Activated CD8-positive, alpha-beta memory T cell treated with anti-CD3 and anti-CD28 coated beads for 36 hours (primary cell): Measurements from ENCODE around the gene KCNE3. TPM values are rescaled to one million over a fixed set of nuclear protein-coding genes. Genes with fewer than 3 reads are reported as not detected.

Source experiments
- CTCF ChIA-PET: fragments of 350-600 bp; sonication (Branson Sonifier 250); formaldehyde crosslinking; loops from one replicate; lab custom pipeline; 2021; ENCODE audit warnings: antibody characterized with exemption; lab: Charles Lee
- POLR2A ChIA-PET: fragments of 350-600 bp; sonication (Branson Sonifier 250); formaldehyde crosslinking; loops from one replicate; lab custom pipeline; 2021; ENCODE audit warnings: antibody characterized with exemption; lab: Charles Lee
- total RNA-seq, 2 experiments: library from RNA; stranded (reverse); gene quantifications; one replicate each; pipeline ENCODE4 v1.2.3, GENCODE V29; 2021

Gene KCNE3
- total RNA-seq, 2 experiments from 2014 or later = not detected

DNA sequence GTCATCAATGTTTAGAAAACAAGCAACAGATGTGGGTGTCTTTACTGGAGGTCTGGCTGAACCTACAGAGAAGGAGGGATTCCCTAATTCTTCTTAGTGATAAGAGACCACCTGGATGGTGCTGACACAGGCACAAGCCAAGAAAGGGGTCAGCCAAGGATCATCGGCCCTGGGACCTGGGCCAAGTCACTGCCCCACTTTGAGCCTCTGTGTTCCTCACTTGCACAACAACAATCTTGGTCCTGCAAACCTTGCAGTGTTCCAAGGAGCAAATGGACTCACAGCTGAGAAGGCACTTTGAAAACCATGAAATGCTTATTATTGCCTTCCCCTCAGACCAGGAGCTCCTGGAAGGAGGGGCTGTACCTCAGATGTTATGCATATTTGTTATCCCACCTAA is 7.0 kb upstream of the KCNE3 start:
- POLR2A ChIA-PET = no interaction called here
- CTCF ChIA-PET = no interaction called here

DNA sequence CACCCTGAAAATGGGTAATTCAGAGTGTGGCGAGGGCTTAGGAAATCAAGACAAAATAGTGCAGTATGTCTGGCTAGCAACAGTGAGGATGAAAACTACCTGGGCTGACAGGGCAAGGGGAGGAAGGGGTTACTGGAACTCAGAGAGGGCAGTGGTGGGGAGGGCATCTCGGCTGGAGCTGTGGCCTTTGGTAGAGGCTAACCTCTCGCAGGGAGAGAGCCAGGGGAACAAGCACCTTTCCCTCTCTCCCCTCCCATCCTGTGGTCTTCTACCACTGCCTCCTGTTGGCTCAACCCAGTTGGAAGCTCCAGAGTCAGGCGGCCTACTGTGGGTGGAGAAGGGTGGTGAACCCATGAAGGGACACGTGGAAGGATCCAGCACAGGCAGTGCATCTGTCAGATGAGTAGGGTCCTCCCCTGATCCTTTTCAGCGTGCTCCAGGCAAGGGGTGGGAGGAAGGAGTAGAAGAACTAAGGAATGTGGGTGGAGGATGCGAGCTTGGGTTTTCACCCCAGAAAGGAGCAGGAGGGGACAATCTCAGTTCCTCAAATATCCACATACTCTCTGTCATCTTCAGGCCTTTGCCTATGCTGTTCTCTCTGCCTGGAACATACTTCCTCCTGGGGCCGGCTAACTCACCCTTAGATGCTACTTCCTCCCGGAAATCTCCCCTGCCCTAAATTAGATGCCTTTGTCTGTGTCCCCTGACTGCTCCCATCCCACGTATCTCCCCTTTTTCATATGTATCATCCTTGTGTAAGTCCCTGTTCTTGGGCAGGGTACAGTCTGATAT is 6.2 kb upstream of the KCNE3 start:
- CTCF ChIA-PET = interaction anchor here (0.7 kb wide), 1 partner anchor 162 kb away, joined by 3 read pairs; no protein-coding TSS in a partner anchor
- POLR2A ChIA-PET = no interaction called here

DNA sequence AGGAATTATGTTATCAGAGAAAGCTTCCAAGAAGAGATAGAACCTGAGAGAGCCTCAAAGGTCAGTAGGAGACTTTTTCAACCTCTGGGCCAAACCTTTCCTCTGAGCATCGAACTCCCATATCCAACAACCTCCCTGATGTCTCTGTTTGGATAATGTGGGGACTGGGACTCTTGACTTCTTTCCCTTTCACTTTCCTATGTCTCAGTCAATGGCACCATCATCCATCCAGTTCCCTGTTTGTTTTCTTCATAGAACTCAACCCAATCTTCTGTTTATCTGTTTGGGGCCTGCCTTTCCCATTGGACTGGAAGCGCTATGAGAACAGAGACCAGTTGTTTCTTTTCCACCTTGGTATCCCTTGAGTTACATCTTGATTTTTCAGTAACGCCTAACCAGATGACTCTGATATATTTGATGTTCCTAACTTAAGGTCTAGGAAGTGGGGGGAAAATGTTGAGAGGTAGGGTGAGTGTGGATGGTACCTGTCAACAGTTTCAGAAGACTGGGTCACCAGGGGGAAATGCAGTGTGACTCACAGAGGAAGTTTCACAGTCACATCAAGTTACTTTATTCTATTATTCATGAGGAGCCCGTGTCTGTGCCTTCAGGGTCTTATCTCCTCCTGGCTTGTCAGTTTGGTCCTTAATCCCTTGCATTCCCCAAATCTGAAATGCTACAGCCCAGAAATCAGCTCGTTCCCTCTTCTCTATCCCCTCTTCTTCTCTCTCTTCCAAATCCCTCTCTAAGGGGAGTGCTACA is 4.5 kb upstream of the KCNE3 start:
- ChIA-PET POLR2A (no interaction called here), CTCF (no interaction called here)

DNA sequence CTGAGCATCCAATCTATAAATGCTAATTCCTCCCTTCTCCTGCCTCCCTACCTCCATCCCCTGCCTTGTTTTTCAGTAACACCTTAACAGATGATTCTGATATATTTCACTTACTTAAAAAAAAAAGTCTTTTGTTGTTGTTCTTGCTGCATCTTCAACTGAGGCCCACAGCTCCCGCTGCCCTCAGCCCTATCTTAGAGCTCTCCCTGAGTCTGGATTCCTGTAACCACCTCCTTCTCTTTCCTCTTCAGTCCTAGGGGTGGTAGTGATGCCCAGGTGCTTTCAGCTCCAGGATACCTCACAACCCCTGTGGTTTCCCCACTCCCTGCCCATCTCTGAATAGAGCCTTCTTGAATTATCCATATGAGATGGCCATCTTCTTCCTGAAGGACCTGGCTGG is 3.7 kb upstream of the KCNE3 start:
- ChIA-PET POLR2A (no interaction called here), CTCF (no interaction called here)

GRCh38 chr11:74470526-74470925 is 3.2 kb upstream of the KCNE3 start:
- CTCF ChIA-PET = no interaction called here

GRCh38 chr11:74468936-74469335 is 1.6 kb upstream of the KCNE3 start:
- CTCF ChIA-PET = no interaction called here
- POLR2A ChIA-PET = no interaction called here

More at GRCh38 chr11:74470526-74470925, 3.2 kb upstream of the KCNE3 start:
- POLR2A ChIA-PET = no interaction called here

GRCh38 chr11:74468521-74468920 is 1.2 kb upstream of the KCNE3 start:
- ChIA-PET CTCF (no interaction called here), POLR2A (no interaction called here)

DNA sequence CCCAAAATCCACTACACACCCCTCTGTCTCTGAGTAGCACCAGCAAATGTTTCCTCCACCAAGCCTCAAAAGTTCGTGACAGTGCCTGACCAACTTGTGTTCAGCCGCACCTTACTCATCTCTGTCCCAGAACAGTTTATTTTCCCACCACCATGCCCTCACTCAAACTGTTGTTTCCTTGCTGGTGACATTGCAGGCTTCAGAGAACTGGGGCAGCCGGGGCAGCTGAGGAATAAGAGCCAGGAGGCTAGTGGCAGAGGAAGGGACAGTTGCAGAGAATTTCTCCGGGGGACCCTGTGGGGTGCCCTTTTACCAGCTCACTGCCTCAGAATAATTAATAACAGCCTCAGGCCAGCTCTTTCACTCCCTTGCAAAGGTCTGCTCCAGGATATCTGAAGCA is 709 bp upstream of the KCNE3 start:
- ChIA-PET CTCF (no interaction called here), POLR2A (no interaction called here)

DNA sequence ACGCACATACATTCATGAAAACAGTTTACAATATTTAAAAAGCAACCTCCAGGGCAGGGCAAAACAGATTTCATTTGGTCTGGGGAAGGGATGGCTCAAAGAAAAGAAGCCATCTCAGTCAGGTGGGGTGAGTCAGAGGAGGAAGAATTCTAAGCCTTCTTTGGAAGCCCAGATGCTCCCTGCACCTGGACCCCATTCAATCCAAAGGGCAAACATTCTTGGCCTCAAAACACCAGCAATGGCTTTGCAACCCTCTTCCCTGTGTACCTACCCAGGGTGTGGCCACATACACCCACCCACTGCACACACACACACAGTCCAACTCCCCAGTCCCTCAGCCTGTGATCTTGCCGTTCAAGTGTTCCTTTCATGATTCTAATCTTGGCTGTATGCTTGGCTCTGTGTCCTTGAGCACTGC is 2.0 kb downstream of the KCNE3 start:
- POLR2A ChIA-PET = no interaction called here
- CTCF ChIA-PET = no interaction called here

- POLR2A ChIA-PET = no interaction called here
Measured at GRCh38 chr11:74464746-74465145, 2.6 kb downstream of the KCNE3 start.

DNA sequence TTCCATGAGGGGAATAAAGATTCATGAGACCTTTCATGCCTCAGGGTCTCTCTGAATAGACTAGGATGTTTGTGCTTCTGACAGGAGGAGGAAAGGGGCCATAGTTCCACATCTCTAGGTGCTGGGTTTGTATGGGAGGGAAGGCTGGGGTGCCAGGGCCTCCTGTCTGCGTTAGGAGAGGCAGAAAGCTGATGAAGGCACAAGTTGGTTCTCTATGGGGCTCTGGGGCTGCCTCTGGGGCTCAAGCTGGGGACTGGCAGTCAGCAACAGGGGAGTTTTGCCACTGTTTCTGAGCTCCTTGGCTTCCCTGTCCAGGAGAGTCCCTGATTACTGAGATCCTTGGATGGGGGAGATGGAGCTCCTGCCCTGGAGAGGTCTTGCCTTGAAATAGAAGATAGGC is 4.1 kb downstream of the KCNE3 start:
- ChIA-PET CTCF (no interaction called here), POLR2A (no interaction called here)

More at GRCh38 chr11:74464746-74465145, 2.6 kb downstream of the KCNE3 start:
- CTCF ChIA-PET = interaction anchor here (1.0 kb wide), 1 partner anchor 11 kb away, joined by 6 read pairs; no protein-coding TSS in a partner anchor

GRCh38 chr11:74462631-74463030 is 4.7 kb downstream of the KCNE3 start:
- ChIA-PET CTCF (interaction anchor here (1.3 kb wide), 1 partner anchor 9 kb away, joined by 3 read pairs; no protein-coding TSS in a partner anchor), POLR2A (no interaction called here)

GRCh38 chr11:74462009-74462408 is 5.3 kb downstream of the KCNE3 start:
- POLR2A ChIA-PET = no interaction called here
- CTCF ChIA-PET = interaction anchor here (1.2 to 1.3 kb wide), 2 partner anchors 9 to 13 kb away, joined by 3 to 6 read pairs; no protein-coding TSS in a partner anchor

- CTCF ChIA-PET = no interaction called here
- POLR2A ChIA-PET = no interaction called here
Measured at GRCh38 chr11:74460481-74461154, 6.7 kb downstream of the KCNE3 start.

DNA sequence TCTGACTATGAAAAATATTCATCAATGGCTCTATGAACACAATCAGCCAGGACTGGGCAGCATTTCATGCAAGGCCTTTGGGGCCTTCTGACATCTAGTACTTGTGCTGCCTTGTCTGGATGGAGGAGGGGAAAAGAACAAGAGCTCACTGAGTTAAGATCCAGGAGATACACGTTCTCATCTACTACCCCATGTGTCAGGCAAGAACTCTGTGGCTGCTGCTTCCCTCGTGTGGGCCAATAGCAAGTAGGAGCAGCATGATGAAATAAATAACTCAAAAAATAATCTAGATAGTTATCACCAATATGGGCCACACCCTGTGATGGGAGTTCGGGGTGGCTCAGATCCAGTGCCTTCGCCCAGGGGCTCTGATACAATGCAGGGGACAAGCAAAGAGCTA is 7.3 kb downstream of the KCNE3 start:
- ChIA-PET POLR2A (no interaction called here), CTCF (no interaction called here)

GRCh38 chr11:74459584-74459983 is 7.8 kb downstream of the KCNE3 start:
- ChIA-PET CTCF (no interaction called here), POLR2A (no interaction called here)

DNA sequence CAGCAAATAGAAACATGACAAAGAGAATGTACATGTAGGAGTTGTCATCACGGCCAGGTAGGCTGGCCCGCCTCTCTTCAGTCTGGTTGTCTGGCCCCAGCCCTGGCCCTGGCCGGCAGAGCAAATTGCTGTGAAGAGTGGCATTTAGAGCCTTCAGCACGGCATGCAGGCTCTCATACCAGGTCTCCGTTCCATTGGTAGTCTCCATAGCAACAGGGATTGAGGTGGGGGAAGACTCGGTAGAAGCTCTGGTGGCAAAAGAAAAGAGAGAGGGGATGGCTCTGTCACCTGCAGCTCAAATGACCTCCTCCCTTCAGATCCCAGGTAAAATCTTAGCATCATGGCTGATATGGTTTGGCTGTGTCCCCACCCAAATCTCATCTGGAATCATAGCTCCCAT is 10.0 kb downstream of the KCNE3 start:
- POLR2A ChIA-PET = no interaction called here
- CTCF ChIA-PET = no interaction called here

DNA sequence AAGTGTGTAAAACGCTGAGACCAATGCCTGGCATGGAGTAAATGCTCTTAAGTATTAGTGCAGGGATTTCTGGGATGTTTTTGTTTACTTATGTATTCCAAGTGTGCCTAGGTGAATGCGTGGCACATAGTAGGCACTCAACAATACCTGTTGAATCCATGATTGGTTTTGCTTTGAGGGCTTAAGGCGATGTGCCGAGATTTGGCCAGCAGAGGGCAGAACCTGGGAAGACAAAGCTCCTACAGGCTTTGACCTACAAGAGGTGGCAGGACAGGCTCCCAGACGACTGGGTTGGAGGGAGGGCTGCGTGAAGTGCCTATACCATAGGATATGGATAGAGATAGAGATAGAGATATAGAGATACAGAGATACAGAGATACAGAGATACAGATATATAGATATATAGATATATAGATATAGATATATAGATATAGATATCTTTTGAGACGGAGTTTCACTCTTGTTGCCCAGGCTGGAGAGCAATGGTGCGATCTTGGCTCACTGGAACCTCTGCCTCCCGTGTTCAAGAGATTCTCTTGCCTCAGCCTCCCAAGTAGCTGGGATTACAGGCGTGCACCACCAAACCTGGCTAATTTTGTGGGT is 13.9 kb downstream of the KCNE3 start:
- ChIA-PET POLR2A (no interaction called here), CTCF (interaction anchor here (0.5 to 2.9 kb wide), 13 partner anchors 9 to 417 kb away, joined by 3 to 19 read pairs (median 4); no protein-coding TSS in a partner anchor)

DNA sequence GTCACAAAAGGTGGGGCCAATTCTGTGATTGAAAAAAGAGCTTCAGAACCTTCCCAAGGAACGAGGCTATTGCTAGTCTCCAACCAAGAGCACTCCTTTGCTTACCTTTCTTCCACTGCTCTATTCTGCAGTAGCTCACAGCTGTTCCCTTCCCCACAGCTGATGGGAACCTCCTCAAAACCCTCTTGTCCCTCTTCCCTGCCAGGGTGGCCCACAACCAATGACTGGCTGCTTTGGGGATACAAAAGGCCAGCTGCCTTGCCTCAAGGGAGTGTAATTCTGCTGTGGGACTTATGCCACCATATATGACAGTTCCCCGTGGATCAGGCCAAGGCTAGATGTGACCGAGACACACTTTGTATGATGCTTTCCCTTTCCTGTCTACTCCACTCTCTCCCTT is 15.0 kb downstream of the KCNE3 start:
- POLR2A ChIA-PET = no interaction called here
- CTCF ChIA-PET = interaction anchor here (0.9 to 2.9 kb wide), 4 partner anchors 9 to 418 kb away, joined by 3 to 19 read pairs (median 10); no protein-coding TSS in a partner anchor
